ENCODE measurements around the gene ABHD12B.
A peak's percentile ranks its signal among the peaks of the same experiment; 100 is the strongest.
"Not testable (repeated sequence)": the region's sequence is repeated elsewhere in the genome, so short reads cannot be mapped to it uniquely, and the experiment has no call there.

The ABHD12B gene

GRCh38 chr14:50897005-50897404 is 25.2 kb downstream of the ABHD12B start:
- not testable (repeated sequence) for DNase-seq

GRCh38 chr14:50897658-50898175 is 25.9 kb downstream of the ABHD12B start:
- no peak for DNase-seq

DNA sequence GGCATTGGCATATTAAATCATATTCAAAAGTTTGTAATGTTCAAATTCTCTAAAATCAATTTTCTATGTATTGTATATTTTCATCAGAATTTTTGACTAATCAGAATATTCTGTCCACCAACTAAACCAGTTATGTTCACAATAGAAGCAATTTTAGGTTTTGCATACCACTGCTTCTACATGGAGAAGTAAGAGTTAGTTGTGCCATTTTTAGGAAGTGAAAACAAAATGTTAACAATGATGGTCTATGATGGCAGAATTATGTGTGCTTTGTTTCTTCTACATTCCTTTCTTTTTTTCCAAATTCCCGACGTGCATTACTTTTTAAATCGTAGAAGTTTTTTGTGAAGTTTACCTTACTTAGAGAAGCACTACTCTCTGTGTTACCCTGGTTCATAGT is 29.5 kb downstream of the ABHD12B start:
- no peak for DNase-seq

DNA sequence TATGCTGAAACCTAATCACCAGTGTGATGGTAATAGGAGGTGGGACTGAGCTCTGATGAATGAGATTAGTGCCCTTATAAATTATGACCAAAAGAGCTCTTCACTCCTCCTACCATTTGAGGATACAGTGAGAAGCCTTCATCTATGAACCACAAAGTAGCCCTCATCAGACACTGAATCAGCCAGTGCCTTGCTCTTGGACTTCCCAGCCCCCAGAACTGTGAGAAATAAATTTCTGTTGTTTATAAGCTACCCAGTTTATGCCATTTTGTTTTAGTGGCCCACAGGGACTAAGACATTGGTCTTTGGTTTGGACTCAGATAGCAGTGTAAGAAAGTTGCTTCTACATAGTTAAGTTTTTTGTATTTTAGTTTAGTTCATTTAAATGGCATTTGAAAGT is 32.9 kb downstream of the ABHD12B start:
- no peak for DNase-seq

- peak in 2 of 3 experiments; percentile 28 to 60 for DNase-seq
Measured at GRCh38 chr14:50906326-50907065, 34.6 kb downstream of the ABHD12B start.

DNA sequence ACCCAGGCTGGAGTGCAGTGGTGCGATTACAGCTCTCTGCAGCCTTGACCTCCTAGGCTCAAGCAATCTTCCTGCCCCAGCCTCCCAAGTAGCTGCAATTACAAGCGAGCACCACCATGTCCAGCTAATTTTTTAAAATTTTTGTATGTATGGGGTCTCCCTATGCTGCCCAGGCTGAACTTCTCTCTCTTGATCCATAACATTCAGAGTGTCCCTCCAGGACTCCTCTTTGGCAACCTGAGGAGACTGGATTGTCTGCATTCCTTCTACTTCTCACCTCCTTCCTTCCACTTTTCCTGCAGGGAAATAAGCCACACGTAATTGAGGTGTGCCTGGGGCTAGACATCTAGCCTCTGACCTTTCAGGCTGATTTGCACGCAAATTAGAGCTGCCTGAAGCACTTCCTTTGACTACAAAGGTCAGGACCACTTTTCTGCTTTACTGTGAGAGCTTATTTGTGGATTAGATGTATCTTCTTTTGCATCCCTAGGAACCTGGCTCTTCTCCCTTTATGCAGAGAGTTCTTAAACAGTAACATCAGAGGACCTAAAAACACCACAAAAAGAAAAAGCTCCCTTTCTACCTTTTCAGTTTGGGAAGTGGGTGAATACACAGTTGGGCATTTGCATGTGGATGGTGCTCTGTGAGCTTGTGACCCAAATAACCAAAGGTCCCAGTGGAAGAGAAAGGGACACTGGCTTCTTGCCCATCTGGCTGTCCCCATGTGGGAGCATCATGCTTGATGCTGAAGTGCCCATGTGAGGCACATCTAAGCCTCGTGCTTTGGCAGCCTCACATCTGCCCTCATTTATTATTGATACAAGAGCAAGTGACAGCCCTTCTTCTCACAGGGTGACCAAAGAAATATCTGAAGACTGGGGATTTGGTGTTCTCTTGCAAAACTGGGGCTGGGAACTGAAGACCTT is 38.9 kb downstream of the ABHD12B start:
- DNase-seq: no peak

DNA sequence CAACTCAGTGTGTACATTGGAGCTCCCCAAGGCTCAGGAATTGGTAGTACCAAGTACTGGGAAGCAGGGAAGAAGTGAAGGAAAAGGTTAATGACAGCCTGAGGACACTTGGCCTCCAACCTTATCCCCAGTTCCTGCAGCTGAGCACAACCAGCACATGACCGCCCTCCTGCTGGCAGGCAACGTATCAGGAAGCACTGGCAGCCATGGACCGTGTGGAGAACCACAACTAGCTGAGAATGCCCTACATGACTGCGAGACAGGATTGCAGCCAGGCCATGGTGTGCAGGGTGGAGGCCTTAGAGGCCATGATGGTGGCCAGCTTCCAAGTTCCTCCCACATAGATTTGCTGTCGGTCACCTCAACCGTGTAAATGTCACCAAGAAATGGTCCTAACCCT is 45.6 kb downstream of the ABHD12B start:
- DNase-seq: no peak

DNA sequence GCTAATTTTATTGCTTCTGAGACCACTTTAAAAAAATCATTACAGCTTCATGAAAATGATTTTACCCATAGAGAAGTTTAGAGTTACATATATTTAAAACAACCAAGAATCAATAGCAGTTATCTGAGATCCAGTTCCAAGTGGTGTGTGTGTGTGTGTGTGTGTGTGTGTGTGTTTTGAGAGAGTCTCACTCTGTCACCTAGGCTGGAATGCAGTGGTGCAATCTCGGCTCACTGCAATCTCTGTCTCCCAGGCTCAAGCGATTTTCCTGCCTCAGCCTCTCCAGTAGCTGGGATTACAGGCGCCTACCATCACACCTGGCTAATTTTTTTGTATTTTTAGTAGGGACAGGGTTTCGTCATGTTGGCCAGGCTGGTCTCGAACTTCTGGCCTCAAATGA is 47.7 kb downstream of the ABHD12B start:
- DNase-seq: not testable (repeated sequence)

DNA sequence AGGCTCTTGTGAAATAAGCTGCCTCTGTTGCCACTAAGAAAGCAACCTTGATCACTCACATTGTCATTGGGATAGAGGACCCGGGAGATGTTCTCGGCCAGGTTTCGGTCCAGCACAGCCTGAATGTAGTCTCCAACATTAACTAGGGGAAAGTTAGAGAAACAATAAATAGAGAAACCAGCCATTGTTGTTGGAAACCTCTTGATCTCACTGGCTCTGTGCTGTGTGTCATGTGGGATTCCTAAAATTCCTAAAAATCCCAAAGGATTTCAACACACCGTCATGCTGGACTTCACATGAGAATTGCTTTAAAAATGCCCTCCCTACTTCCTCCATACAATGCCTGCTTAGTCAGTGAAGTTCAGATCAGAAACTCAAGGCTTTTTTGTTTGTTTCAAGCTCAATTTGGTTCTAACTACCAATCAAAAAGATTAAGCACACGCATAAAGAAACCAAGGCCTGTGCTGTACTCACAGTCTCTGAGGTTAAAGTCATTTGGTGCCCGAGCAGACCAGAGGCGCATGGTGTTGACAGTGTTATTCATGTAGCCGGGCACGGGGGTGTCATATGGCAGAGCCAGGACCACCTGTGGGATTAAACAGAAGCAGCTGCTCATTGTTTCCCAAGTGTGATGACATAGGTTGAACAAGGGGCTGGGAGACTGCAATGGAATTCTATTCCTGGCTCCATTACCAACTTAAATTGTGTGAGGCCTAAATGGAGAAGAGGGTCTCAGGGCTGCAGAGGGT is 48.8 kb downstream of the ABHD12B start:
- no peak for DNase-seq

DNA sequence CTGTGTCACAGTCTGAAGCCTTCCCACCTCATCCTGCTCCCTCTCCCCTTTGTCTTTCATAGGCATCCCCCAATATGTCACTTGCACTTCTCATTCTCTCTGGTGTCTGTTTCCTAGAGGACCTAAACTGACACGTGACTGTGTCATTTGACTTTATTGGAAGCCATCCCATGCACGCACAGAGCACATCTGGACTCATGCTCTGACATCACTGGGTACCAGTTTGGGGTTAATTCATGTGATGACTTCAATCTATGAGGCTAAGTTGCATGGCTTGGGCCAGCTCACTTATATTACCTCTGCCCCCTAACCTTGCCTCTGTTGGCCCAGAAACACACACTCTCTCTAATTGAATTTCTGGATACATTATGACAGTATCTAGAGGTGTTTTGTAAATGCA is 51.0 kb downstream of the ABHD12B start:
- no peak for DNase-seq

- DNase-seq: no peak
Measured at GRCh38 chr14:50924236-50924635, 52.4 kb downstream of the ABHD12B start.

DNA sequence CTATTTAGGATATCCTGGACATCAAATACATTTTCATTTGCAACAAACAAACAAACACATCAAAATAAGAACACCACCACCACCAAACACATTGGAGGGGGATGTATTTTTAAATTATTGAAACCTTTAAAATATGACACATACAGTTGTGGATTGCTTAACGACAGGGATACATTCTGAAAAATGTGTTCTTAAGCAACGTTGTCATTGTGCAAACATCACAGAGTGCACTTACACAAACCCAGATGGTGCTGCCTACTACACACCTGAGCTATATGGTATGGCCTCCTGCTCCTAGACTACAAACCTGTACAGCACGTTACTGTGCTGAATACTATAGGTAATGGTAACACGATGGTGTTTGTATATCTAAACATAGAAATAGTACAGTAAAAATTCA is 53.0 kb downstream of the ABHD12B start:
- DNase-seq: no peak

DNA sequence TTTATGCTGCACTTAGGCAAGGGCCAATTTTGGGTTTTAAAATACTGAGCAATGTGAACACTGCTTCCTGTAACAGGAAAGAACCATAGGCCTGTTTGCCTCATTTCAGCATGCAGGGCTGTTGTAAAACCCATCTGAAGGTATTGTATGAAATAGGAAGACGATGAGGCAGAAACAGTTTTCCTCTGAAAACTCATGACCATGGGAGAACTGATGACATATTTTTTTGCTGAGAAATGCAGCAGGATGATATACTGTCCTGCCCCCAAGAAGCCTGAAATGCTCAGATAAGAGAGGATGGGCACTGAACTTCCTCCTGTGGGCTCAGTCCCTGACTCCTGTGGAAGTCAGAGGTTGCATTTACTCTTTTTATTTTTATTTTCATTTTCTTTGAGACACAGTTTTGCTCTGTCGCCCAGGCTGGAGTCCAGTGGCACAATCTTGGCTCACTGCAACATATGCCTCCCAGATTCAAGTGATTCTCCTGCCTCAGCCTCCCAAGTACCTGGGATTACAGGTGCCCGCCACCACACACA is 55.1 kb downstream of the ABHD12B start:
- DNase-seq: no peak

DNA sequence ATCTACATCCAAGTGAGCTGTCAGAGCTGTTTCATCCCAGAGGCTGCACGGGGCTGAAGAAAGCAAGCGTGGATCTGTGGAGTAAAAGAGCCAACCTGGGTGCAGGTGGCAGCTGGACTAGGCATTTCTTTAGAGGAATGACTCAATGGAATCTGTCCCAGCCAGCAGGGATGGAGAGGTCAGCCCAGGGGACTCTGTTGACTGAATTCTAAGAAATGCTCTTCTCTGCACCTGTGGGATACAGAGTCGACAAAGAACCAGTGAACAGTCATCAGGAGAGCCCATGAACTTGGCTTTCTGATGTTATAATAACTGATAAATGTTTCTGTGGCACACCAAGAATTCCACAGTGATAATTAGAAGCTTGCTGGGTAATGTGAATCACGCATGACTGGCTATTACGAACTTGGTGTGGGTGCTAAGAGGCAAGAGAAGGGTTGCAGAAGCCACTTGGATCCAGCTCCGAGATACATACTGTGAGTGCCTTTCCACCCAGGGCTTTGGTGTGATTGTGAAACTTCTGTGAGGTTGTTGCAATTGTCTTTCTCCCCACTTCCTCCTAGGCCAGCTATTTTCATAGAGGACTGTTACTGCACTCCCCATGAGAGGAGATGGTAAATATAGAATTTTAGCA is 56.3 kb downstream of the ABHD12B start:
- DNase-seq: no peak

DNA sequence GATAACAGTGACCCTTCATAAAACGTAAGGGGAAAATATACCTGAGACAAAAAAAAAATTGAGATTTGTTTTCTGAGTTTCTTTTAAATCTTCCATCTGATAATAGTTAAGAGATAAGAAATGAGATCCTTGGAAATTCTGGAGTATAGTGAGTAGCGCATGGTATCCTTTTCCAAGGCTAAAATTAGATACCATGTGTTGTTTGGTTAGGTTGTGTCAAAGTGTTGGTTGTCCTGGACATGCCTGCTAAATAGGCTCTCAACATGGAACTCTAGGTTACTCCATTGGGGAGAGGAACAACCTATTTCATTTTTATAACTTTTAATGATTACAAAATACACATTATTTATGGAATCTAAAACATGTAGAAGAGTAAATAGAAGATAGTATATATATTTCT is 57.7 kb downstream of the ABHD12B start:
- DNase-seq: no peak

DNA sequence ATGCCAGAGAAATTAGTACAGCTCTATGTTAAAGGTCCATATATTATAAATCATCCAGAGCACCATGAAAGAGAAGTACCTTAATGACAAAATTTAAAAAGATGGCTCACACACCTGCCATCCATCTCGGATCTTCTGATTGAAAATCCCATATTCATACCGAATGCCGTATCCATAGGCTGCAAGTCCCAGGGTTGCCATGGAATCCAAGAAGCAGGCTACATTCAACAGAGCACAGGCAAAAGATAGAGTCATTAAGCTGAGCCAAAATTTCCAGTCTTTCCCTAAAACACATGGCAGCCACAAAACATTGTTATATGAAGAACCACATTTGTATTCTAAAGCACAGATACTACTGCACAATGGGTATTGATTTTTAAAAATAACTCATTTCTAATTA is 59.7 kb downstream of the ABHD12B start:
- DNase-seq: no peak

DNA sequence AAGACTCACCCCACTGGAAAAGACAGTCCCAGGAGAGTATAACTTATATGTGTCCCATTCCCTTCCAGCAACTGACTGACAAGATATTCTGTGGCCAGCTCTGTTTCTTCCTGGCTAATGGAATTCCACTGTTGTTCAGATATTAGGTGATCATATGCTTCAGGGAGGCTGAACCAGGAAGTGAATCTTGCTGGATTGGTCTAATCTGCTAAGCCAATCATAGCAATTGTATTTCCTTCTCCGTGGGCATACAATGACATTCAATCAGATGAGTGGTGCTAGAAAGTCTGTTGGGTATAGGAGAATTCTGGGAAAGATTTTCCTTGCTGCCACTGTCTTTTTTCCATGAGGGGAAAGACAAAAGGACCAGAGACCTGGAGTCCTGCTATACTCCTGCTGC is 60.3 kb downstream of the ABHD12B start:
- no peak for DNase-seq

DNA sequence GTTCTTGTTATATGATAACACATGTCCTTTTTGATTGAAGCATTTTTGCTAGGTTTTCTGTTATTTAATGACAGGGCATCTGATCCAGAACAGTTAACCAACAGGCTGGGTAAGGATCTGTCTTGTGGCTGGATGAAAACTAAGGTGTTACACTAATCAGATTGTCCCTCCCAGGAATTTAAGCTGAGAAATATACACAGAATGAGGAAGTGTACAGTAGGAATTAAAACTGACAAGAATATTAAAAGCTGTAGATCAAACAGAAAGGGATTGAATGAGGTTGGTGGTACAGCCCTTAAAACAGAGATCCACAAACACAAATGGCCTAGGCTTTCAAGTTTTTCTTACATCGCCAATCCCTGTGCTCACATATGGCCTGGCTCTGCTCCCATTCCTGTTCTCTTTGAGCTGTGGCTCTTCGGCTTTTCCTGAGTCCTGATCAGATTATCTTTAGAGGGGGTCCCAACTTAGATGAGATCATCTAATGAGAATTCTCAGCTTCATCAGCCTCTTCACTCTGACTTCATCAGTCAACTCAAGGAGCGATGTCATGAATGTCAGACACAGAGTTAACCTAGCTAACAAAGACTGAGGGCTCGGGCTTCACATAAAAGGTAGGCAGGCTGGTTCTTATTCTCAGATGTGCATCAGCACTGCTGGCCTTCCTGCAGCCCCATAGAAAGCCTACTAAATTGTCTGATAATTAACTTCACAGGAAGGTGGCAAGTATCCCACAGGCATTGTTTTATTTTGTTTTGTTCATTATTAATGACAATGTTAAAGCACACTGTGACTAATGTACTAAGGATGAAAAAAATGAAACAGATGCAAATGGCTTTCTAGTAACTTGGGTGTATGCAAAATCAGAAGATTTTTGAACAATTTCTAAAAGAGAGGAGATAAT is 61.0 kb downstream of the ABHD12B start:
- peak in 1 of 3 experiments; percentile 34 for DNase-seq

DNA sequence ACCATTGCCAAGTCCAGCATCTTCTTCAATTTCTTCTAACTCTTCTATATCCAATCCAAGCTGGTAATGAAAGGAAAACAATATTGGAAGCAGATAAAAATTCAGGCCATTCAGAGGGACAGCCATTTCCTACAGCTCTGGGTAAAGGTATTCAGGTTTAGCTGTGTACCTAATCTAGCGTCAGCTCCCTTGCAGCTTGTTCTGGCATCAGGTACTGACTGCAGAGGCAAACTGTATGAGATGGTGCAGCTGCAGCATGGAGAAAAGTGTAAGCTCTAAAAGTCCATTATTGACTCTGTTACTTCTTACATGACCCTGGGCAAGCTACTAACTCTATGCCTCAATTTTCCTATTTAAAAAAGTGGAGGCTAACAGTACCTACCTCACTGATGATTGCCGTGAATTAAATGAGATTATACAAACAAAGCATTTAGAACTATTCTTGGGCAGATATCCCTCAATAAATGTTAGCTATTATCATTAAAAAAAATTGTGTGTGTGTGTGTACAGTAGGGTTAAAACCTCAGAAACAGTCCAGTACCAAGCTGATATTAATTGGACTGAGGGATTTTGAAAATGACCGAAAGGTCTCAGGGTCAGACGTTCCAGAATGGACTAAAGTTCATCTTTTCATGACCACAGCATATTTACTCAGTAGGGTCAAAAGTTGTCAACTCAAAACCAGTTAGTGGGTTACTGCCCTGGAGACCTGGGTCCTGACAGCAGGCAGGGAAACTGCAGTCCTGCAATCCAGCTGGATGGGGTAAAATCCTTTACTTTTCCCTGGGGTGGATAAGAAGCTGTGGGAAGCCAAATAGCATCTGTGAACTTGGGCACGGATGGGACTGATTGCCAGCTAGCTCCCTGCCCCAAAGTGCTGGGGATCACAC is 63.5 kb downstream of the ABHD12B start:
- DNase-seq: no peak

GRCh38 chr14:50936016-50936340 is 64.1 kb downstream of the ABHD12B start:
- no peak for DNase-seq

Data from NCI-H1417 (cell line).